CD4-positive, alpha-beta T cell treated with Interferon alpha-2 for 1 hour (primary cell): ENCODE data around the gene TP53BP1.

Source experiments
- DNase-seq, 2 donors: peaks; one replicate each; pipeline ENCODE4 v3.0.0-alpha.2; 2020 to 2022

TP53BP1 gene

GRCh38 chr15:43488790-43489189, 4.2 kb downstream of the TP53BP1 start:
- no peak for DNase-seq

GRCh38 chr15:43487271-43487895, 5.6 kb downstream of the TP53BP1 start:
- no peak for DNase-seq

DNA sequence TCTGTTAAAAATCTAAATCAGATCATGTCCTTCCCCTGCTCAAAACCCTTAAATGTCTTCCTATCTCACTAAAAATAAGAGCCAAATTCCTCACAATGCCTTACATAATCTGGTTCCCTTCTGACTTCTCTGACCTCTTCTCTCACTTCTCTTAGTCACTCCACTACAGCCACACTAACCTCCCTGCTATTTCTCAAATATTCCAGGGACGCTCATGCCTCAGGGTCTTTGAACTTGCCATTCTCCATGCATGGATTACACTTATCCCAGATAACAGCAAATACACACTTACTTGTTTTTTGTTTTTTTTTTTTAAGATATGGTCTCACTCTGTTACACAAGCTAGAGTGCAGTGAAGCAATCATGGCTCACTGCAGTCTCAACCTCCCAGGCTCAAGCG, 8.5 kb downstream of the TP53BP1 start:
- DNase-seq: no peak

GRCh38 chr15:43483297-43484128, 9.4 kb downstream of the TP53BP1 start:
- peak in 1 of 2 donors; percentile 47 for DNase-seq

- no peak for DNase-seq
Observed at GRCh38 chr15:43473885-43474284, 19.1 kb downstream of the TP53BP1 start.

GRCh38 chr15:43471975-43472374, 21.0 kb downstream of the TP53BP1 start:
- DNase-seq: no peak

GRCh38 chr15:43469867-43470266, 23.1 kb downstream of the TP53BP1 start:
- DNase-seq: no peak

GRCh38 chr15:43465100-43465499, 27.9 kb downstream of the TP53BP1 start:
- DNase-seq: no peak

DNA sequence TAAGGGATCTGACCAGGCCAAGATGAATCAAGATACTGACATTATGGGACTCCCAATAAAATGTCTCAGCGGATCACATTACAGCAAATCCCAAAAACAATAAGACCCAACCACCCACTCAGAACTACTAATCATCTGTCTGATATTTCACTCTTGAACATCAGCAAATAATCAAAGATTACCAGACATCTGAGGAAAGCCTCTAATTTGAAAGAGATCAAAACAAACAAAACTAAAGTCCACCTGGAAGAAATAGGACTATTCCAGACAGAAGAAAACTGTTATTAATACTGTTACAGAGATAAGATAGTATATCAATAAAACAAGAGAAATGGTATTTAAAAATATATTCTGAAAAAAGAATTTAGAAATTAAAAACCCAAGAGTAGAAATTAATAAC, 29.0 kb downstream of the TP53BP1 start:
- no peak for DNase-seq

- no peak for DNase-seq
Observed at GRCh38 chr15:43463507-43463906, 29.4 kb downstream of the TP53BP1 start.

DNA sequence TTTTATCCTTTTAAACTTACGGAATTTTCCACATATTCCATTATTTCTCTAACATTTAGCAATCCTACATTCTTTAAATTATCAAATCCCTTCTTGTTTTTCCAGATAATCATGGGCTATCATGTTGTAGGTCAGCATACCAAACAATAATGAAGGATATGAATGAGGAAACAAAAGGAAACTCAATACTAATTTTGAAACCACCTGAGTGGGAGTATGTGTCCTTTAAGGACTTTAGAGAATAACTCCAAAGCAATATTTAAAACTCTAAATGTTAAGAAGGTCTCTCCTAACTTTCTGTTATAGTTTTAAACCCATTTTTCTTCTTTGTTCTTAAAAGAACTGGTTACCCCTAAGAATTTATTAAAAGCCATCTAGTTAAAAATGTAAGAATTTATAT, 43.0 kb downstream of the TP53BP1 start:
- DNase-seq: no peak

DNA sequence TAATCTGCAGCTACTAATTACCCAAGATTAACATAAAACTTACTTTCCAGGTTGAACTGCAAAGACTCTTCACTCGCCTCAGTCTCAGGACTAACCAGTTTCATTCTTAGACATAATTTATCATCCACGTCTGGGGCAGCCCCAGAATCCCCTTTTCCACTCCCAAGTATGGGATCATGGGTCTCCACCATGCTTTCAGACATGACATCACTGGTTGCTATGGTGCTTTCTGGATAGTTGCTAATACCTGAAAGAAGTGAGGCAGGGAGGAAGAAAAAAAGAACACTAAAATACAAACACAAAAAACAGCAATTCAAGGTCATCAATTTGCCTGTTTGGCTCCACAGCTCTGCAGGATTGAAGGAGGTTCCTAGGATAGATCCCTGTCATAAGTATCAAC, 46.6 kb downstream of the TP53BP1 start:
- no peak for DNase-seq

GRCh38 chr15:43441316-43441715, 51.6 kb downstream of the TP53BP1 start:
- DNase-seq: no peak

DNA sequence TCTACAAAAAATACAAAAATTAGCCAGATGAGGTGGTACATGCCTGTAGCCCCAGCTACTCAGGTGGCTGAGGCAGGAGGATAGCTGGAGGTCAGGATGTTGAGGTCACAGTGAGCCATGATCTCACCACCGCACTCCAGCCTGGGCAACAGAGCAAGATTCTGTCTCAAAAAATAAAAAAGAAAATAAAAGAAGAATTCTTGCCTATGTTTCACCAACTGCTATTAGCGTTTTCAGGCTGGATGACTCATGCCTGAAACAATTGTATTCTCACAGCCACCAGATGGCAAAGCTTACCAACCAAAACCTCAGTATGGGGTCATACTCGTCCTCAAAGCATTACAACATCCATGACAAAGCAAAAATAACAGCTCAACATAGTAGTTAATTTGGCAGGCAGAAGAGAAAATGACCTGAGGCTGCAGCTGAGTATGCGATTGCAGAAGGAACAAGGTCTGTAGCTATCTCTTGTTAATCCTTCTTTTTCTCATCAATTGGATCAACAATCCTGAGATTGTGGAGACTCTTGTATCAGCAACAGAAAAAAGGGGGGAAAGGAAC, 52.2 kb downstream of the TP53BP1 start:
- peak; percentile 45 to 46 for DNase-seq

DNA sequence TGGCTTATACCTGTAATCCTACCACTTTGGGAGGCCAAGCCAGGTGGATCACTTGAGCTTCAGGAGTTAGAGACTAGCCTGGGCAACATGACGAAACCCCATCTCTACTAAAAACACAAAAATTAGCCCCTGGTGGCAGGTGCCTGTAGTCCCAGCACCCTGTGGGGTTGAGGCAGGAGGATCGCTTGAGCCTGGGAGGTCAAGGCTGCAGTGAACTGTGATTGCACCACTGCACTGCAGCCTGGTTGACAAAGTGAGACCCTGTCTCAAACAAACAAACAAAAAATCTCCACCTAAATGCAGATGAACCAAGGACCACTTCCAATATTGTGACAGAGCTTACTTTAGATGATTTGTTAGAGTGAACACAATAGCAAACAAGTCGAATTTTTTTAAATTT, 53.7 kb downstream of the TP53BP1 start:
- DNase-seq: no peak

DNA sequence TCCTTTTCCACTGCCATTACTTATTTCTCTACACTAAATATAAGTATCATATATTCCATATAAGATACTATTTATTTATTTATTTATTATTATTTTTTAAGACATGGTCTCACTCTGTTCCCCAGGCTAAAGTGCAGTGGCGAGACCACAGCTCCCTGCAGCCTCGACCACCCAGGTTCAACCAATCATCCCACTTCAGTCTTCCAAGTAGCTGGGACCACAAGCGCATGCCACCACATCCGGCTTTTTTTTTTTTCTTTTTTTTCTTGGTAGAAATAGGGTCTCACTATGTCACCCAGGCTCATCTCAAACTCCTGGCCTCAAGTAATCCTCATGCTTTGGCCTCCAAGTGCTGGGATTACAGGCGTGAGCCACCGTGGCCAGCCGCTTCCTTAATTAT, 56.6 kb downstream of the TP53BP1 start:
- no peak for DNase-seq

- DNase-seq: no peak
Observed at GRCh38 chr15:43434446-43434845, 58.5 kb downstream of the TP53BP1 start.

- no peak for DNase-seq
Observed at GRCh38 chr15:43433661-43434303, 59.2 kb downstream of the TP53BP1 start.

DNA sequence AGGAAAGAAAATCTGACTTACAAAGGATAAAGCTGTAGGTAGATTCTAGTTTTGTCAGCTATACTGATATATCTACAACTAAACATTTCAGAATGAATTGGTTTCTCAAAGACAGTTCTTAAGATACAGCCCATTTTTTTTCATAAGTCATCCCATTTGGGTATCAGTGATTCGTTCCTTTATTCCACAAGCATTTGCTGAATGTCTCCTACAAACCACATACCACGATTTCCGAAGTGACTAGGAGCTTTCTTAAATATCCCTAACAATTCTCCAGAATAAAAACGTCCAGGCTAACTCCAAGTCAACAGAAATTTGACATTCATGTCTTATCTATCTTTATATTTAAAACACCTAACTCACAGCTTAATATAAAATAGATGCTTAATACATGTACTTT, 59.8 kb downstream of the TP53BP1 start:
- DNase-seq: no peak

- no peak for DNase-seq
Observed at GRCh38 chr15:43429687-43430086, 63.3 kb downstream of the TP53BP1 start.

- no peak for DNase-seq
Observed at GRCh38 chr15:43423793-43424192, 69.2 kb downstream of the TP53BP1 start.

DNA sequence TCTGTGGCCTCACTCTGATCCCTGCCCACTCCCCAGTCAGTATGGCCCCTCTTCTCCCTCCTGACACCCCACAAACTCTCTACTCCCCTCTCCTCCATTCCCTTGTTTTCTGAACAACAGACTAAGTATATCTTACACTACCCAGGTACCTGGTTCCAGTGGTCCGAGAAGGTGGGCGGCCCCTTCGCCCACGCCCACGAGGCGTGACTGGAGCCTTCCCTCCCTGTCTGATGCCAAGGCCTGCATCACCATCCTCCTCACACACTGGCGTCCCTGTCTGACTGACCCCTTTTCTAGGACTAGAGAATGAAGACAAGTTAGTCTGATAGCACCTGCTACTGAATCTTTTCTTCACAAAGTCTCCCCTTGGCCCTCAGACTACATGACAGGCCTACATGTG, 72.1 kb downstream of the TP53BP1 start:
- no peak for DNase-seq

GRCh38 chr15:43420435-43420834, 72.5 kb downstream of the TP53BP1 start:
- no peak for DNase-seq

- DNase-seq: no peak
Observed at GRCh38 chr15:43414196-43414595, 78.8 kb downstream of the TP53BP1 start.
